Activated CD8-positive, alpha-beta T cell treated with anti-CD3 and anti-CD28 coated beads for 36 hours (primary cell): ENCODE results near the gene AK9. TPM values are rescaled to one million over a fixed set of nuclear protein-coding genes. Genes with fewer than 3 reads are reported as not detected.
"Not testable (repeated sequence)": the region's sequence is repeated elsewhere in the genome, so short reads cannot be mapped to it uniquely, and the experiment has no call there.

ENCODE experiments used
- ATAC-seq: fragments of 200-7000 bp; cut with Tn5 transposase; one replicate; pipeline ENCODE4 v1.10.0; 2021; ENCODE audit warnings: mild to moderate bottlenecking, moderate library complexity
- CTCF ChIA-PET: fragments of 350-600 bp; sonication (Branson Sonifier 250); formaldehyde crosslinking; loops from one replicate; lab custom pipeline; 2021; ENCODE audit warnings: antibody characterized with exemption; lab: Charles Lee
- POLR2A ChIA-PET: fragments of 350-600 bp; sonication (Branson Sonifier 250); formaldehyde crosslinking; loops from one replicate; lab custom pipeline; 2021; ENCODE audit warnings: antibody characterized with exemption; lab: Charles Lee
- DNase-seq: peaks from one replicate; pipeline ENCODE4 v3.0.0-alpha.2; 2020
- H3K27ac Mint-ChIP-seq: one replicate; pipeline ENCODE4 v1.8.0; 2021; ENCODE audit warnings: mild to moderate bottlenecking, mixed read lengths
- H3K27me3 Mint-ChIP-seq: one replicate; pipeline ENCODE4 v1.8.0; 2021; ENCODE audit warnings: mixed read lengths
- H3K36me3 Mint-ChIP-seq: one replicate; pipeline ENCODE4 v1.8.0; 2021; ENCODE audit warnings: low read depth, mixed read lengths
- H3K4me1 Mint-ChIP-seq: one replicate; pipeline ENCODE4 v1.8.0; 2021; ENCODE audit warnings: low read depth, mixed read lengths
- H3K4me3 Mint-ChIP-seq: one replicate; pipeline ENCODE4 v1.8.0; 2021; ENCODE audit warnings: mild to moderate bottlenecking, moderate library complexity, mixed read lengths
- H3K9me3 Mint-ChIP-seq: one replicate; pipeline ENCODE4 v1.8.0; 2021; ENCODE audit warnings: mixed read lengths
- intact Hi-C: fragments of 100-400 bp; cut with micrococcal nuclease; formaldehyde crosslinking; loops from one replicate; pipeline ENCODE4 v1.10.0; 2022
- total RNA-seq, 2 experiments: library from RNA; stranded (reverse); gene quantifications; one replicate each; pipeline ENCODE4 v1.2.3, GENCODE V29; 2021
- TF ChIP-seq, protein P1 (sequence below): fragments of 200-600 bp; IDR thresholded peaks from one replicate; pipeline ENCODE4 v1.8.0; 2022; ENCODE audit warnings: antibody characterized with exemption, mild to moderate bottlenecking

The AK9 gene
- total RNA-seq, 2 experiments from 2014 or later: 3.0 to 3.5 TPM

DNA sequence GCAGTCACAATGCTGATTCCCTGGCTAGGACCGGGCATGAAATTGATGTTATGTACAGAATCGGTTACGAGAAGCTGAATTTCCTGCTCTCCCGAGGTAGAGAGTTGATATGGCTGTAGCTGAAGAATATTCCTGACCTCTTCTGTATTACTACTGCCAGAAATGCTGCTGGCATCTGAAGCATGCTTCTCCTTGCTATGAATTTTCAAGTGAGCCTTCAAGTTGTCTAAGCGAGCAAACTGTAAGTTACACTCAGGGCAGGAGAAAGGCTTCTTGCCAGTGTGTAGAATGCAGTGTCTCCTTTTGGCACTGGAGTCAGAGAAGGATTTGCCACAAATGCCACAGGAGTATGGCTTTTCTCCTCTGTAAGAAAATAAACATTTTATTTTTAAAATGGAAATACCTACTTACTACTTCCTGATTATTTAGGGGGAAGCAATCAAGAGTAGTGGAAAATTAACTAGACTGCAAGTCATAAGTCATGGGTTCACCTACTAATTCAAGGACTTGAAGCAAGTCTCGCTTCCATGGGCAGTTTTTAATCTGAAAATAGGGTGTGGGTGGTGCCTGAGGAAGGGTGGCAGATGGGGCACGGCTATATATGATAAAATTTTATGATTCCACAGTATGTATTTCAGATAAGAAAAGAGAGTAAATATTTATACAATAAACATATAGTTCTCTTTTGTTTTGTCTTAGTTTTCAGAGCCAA lies 224.6 kb downstream of the AK9 start:
- CTCF ChIA-PET: interaction anchor here (1.1 kb wide), 1 partner anchor 14 kb away, joined by 3 read pairs; no protein-coding TSS in a partner anchor
- H3K4me1 Mint-ChIP-seq: peaks cover 64% of the 10 kb centered on the region
- ATAC-seq: no peak
- peaks cover 76% of the 10 kb centered on the region for H3K36me3 Mint-ChIP-seq
- H3K4me3 Mint-ChIP-seq: no peak overlapping the region
- TF ChIP-seq, protein P1, sequence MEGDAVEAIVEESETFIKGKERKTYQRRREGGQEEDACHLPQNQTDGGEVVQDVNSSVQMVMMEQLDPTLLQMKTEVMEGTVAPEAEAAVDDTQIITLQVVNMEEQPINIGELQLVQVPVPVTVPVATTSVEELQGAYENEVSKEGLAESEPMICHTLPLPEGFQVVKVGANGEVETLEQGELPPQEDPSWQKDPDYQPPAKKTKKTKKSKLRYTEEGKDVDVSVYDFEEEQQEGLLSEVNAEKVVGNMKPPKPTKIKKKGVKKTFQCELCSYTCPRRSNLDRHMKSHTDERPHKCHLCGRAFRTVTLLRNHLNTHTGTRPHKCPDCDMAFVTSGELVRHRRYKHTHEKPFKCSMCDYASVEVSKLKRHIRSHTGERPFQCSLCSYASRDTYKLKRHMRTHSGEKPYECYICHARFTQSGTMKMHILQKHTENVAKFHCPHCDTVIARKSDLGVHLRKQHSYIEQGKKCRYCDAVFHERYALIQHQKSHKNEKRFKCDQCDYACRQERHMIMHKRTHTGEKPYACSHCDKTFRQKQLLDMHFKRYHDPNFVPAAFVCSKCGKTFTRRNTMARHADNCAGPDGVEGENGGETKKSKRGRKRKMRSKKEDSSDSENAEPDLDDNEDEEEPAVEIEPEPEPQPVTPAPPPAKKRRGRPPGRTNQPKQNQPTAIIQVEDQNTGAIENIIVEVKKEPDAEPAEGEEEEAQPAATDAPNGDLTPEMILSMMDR: no peak
- POLR2A ChIA-PET: no interaction called here
- intact Hi-C loops: no loop called here
- H3K27ac Mint-ChIP-seq: peak overlapping the region; percentile 48
- H3K27me3 Mint-ChIP-seq: no peaks in the 10 kb centered on the region
- DNase-seq: no peak
- H3K9me3 Mint-ChIP-seq: peaks cover 3% of the 10 kb centered on the region

DNA sequence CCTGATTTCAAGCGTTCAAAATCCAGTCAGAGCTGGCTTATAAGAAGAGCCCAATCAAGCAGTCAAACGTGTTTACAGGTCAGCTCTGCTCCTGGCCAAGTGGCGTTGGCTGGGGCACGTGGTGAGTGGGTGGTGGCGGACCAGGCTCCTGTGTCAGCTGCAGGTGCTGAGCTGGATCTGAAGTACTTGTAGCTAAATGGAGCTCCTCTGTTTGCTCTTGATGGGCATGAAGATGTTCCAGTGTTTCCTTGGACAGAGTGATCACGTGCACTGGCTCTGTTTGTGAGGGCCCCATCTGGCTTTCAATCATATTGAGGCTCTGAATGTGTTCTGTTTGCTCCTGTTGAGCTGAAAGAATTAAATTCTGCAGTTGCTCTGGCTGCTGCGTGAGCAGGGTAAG lies 225.2 kb downstream of the AK9 start:
- POLR2A ChIA-PET: interaction anchor here (0.6 to 2.0 kb wide), 2 partner anchors 17 to 77 kb away, joined by 3 to 7 read pairs; no protein-coding TSS in a partner anchor
- no peak overlapping the region for H3K4me3 Mint-ChIP-seq
- H3K9me3 Mint-ChIP-seq: peaks cover 3% of the 10 kb centered on the region
- TF ChIP-seq, protein P1: no peak
- no peaks in the 10 kb centered on the region for H3K27me3 Mint-ChIP-seq
- ATAC-seq (no peak), DNase-seq (no peak)
- CTCF ChIA-PET: interaction anchor here (1.1 to 2.3 kb wide), 2 partner anchors 10 to 15 kb away, joined by 3 to 9 read pairs; partner anchors contain the start of gene MICAL1
- H3K4me1 Mint-ChIP-seq: peaks cover 63% of the 10 kb centered on the region
- H3K36me3 Mint-ChIP-seq: peaks cover 77% of the 10 kb centered on the region
- H3K27ac Mint-ChIP-seq: peak overlapping the region; percentile 48
- intact Hi-C loops: no loop called here

DNA sequence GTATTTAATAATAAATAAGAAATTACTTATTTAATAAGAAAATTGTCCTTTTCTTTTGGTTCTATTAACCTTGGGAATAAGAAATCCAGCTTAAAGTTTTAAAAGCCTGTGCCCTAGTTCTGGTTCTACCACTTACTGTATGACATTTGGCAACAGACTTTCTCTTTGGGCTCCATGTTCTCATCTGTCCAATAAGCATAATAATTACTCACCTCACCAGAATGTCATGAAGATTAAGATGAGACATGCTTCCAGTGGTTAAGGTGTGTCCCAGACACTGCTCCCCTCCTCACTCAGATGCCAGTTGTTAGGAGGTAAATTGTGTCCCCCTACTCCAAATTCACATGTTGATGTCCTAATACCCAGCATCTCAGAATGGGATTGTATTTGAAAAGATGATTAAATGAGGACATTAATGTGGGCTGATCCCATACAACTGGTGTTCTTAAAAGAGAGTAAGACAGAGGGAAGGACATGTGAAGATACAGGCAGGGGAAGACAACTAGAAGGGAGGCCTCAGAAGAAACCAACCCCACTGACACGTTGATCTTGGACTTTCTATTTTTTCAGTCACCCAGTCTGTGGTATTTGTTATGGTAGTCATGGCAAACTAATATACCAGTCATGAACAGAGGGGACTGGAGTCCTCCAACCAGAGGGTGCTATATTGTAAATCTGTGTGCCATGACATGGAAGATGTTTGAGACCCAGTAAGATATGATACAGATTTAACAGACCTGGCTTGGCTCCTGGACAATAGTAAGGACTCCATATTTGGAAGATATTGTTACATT lies 229.1 kb downstream of the AK9 start:
- no peak overlapping the region for H3K4me3 Mint-ChIP-seq

DNA sequence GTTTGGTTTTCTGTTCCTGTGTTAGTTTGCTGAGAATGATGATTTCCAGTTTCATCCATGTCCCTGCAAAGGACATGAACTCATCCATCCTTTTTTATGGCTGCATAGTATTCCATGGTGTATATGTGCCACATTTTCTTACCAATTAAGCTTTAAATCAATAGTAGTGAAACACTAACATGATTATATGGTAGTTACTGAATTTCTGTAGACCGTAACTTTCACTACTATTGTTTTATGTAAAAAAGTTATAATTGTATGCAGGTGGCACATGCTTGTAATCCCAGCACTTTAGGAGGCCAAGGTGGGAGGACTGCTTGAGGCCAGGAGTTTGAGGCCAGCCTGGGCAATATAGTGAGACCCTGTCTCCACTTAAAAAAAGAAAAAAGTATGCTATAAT lies 229.8 kb downstream of the AK9 start:
- ChIA-PET CTCF (interaction anchor here (0.9 kb wide), 2 partner anchors 58 to 76 kb away, joined by 3 to 4 read pairs; no protein-coding TSS in a partner anchor), POLR2A (interaction anchor here (0.9 to 1.0 kb wide), 2 partner anchors 8 to 15 kb away, joined by 3 to 4 read pairs; no protein-coding TSS in a partner anchor)
- H3K9me3 Mint-ChIP-seq, H3K4me3 Mint-ChIP-seq, H3K27me3 Mint-ChIP-seq, intact Hi-C loops, ATAC-seq, DNase-seq: not testable (repeated sequence)
- peaks cover 50% of the 10 kb centered on the region for H3K36me3 Mint-ChIP-seq
- H3K27ac Mint-ChIP-seq: peak overlapping the region; percentile 55
- peaks cover 78% of the 10 kb centered on the region for H3K4me1 Mint-ChIP-seq

More for the DNA sequence above, 229.1 kb downstream of the AK9 start:
- POLR2A ChIA-PET: interaction anchor here (0.9 to 1.0 kb wide), 2 partner anchors 8 to 15 kb away, joined by 3 to 4 read pairs; no protein-coding TSS in a partner anchor
- ATAC-seq (peak; percentile 7), DNase-seq (no peak)
- Mint-ChIP-seq H3K9me3 (peaks cover 3% of the 10 kb centered on the region), H3K27me3 (no peaks in the 10 kb centered on the region), H3K27ac (peak overlapping the region; percentile 62), H3K36me3 (peaks cover 56% of the 10 kb centered on the region), H3K4me1 (peaks cover 73% of the 10 kb centered on the region)
- TF ChIP-seq, protein P1: no peak
- intact Hi-C loops: no loop called here
- CTCF ChIA-PET: interaction anchor here (2.7 kb wide), 1 partner anchor 274 kb away, joined by 6 read pairs; no protein-coding TSS in a partner anchor

DNA sequence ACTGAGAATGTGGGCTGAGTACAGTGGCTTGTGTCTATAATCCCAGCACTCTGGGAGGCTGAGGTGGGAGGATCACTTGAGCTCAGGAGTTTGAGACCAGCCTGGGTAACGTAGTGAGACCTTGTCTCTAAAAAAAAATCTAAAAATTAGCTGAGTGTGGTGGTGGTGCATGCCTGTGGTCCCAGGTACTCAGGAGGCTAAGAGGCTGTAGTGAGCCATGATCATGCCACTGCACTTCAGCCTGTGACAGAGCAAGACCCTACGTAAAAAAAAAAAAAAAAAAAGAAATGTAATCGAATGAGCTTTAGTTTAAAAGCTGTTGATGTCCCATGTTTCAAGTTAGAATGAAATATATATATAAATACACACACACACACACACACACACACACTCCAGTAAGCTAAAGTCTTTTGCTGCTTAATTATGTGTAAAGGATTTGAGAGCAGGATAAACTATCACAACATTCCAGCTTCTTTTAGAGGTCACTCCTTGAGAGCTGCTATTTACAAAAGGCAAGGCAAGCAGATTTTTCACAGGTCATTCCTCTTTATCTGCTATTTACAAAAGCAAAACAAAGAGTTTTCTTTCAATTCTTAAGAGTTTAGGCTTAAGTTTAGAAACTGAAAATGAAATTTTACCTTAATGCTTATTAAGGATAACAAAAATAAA lies 230.7 kb downstream of the AK9 start:
- TF ChIP-seq, protein P1: no peak
- Mint-ChIP-seq H3K27ac (peak overlapping the region; percentile 59), H3K4me1 (peaks cover 71% of the 10 kb centered on the region), H3K27me3 (no peaks in the 10 kb centered on the region), H3K4me3 (no peak overlapping the region), H3K9me3 (peaks cover 3% of the 10 kb centered on the region), H3K36me3 (peaks cover 41% of the 10 kb centered on the region)
- ATAC-seq (no peak), DNase-seq (no peak)
- ChIA-PET POLR2A (interaction anchor here (0.6 to 1.8 kb wide), 5 partner anchors 19 to 720 kb away, joined by 3 to 10 read pairs (median 4); partner anchors contain the start of genes CD164 and CDC40), CTCF (interaction anchor here (0.9 to 2.2 kb wide), 5 partner anchors 9 to 77 kb away, joined by 3 to 7 read pairs (median 5); partner anchors contain the start of genes PPIL6 and SMPD2)
- intact Hi-C loops: no loop called here
